ENCODE results near the gene CHRNE.

CHRNE gene

GRCh38 chr17:4901648-4902344, 1.1 kb downstream of the CHRNE start:
- peak; percentile 16 for DNase-seq

DNA sequence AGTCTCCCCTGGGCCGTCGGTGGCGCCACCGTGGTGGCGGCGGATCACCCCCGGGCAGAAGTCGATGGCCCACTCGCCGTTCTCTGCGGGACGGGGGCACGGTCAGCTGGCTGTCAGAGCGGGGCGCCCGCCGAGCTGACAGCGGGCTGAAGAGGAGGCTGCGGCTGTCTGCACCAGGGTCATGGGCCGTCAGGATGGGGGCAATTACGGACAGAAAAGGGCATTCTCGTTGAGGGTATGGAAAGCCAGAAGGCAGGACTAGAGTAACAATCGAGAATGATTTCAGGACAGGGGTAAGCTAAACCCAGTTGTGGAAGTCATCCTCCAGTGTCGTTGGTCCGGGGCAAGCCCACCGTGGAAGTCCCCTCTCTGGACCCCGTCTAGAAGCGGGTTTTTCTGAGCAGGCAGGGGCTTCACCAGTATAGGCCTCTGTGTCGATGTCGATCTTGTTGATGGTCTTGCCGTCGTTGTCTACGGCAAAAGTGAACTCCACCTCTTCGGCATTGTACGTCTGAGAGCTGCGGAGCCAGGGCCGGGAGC, 1.7 kb downstream of the CHRNE start:
- no peak for DNase-seq

DNA sequence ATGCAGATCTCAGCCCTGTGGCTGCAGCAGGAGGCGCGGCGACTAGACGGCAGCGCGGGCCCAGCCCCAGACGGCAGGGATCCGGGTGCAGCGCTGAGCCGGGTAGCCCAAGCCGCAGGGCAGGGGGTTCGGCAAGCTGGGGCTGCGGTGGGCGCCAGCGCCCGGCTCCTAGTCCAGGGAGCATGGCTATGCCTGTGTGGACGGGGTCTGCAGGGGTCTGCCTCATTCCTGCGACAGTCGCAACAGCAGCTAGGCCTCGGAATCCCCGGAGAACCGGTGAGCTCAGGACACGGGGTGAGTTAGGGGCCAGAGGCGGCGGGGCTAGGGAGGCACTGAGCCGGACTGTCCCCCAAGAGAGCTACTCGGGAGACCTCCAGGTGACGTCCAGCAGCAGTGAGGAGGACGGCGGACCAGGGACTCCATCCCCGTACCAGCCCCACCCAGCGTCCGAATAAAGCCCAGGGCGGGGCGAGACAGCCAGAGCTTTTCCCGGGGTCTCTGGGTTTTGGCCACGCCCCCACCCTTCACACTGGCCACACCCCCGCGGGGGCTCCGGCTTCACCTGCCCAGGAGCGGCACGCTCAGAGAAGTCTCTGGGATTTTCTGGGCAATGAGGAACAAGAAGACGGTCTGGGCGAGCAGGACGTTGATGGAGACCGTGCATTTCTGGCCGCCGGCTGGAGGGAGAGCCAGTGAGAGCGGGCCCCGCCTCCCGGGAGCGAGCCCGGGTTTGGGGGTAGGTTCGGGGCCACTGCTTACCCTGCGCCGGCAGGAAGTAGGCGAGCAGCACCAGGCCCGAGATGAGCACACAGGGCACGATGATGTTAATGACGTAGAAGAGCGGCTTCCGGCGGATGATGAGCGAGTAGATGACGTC, 2.4 kb downstream of the CHRNE start:
- no peak for DNase-seq

GRCh38 chr17:4899341-4900230, 3.3 kb downstream of the CHRNE start, which contains the start of gene C17orf107:
Gene C17orf107 (plus strand): TSS chr17:4899536. CDS start chr17:4899763, 227 bp downstream.
- no peak for DNase-seq

GRCh38 chr17:4898927-4899326, 4.0 kb downstream of the CHRNE start:
- DNase-seq: no peak

DNA sequence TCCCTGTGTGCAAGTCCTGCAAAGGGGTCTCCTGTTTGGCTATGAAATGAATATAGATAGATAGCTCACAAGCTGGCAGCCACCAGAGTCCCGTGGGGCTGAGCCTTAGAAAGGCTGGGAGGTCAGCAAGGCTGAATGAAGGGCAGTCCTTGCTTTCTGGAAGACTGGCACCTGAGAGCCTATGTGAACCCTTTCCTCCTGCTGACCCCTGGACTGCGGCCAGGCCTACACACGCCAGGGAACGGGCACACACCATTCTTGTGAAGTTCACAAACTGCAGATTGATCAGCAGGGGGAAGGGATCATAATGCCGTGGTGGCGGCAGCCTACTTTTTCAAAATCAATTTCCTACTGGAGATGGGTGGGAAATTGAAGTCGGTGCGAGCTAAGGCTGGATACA, 4.5 kb downstream of the CHRNE start:
- DNase-seq: no peak

DNA sequence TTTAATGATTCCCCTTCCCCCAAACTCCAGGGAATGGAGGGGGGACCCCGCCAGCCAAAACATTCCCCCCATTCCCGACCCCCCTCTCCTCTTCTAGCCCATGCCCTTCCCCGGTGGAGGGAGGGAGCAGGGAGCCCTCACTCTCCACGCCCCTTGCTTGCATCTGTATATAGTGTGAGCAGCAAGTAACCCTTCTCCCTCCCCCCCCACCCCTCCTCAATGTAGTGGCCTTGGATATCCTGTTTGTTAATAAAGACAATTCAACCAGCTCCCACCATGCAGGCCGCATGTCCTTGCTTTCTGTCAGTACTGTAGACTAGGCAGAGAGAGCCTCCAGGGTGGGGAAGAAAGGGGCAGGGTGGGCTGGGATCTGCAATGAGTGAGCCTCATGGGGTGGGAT, 5.1 kb downstream of the CHRNE start:
- DNase-seq: no peak

DNA sequence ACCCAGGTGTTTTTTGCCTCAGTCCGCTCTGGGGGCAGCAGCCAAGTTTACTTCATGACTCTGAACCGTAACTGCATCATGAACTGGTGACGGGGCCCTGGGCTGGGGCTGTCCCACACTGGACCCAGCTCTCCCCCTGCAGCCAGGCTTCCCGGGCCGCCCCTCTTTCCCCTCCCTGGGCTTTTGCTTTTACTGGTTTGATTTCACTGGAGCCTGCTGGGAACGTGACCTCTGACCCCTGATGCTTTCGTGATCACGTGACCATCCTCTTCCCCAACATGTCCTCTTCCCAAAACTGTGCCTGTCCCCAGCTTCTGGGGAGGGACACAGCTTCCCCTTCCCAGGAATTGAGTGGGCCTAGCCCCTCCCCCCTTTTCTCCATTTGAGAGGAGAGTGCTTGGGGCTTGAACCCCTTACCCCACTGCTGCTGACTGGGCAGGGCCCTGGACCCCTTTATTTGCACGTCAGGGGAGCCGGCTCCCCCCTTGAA, 5.7 kb downstream of the CHRNE start:
- no peak for DNase-seq

GRCh38 chr17:4896332-4897197, 6.3 kb downstream of the CHRNE start:
- no peak for DNase-seq

DNA sequence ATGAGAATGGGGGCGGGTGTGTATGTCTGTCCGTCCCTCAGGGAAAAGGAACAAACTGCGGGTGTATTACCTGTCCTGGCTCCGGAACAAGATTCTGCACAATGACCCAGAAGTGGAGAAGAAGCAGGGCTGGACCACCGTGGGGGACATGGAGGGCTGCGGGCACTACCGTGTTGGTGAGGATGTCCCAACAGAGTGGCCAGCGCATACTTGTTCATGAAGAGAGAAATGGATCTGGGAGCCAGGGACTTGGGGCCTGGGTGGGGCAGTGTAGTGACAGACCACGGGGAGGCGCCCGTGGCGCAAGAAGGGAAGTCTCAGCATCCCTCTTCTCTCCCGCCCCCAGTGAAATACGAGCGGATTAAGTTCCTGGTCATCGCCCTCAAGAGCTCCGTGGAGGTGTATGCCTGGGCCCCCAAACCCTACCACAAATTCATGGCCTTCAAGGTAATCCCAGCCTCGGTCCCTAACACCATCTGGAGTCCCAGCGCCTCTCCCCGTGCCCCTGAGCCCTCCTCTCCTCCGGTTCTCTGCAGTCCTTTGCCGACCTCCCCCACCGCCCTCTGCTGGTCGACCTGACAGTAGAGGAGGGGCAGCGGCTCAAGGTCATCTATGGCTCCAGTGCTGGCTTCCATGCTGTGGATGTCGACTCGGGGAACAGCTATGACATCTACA, 7.1 kb downstream of the CHRNE start:
- no peak for DNase-seq

DNA sequence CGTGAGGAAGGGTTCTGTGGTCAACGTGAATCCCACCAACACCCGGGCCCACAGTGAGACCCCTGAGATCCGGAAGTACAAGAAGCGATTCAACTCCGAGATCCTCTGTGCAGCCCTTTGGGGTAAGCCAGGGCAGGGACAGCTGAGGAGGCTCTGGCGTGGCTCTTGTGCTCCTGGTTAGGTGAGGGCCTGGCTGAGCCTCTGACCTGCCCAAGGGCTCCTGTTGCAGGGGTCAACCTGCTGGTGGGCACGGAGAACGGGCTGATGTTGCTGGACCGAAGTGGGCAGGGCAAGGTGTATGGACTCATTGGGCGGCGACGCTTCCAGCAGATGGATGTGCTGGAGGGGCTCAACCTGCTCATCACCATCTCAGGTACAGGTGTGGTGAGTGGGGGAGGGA, 7.8 kb downstream of the CHRNE start:
- no peak for DNase-seq

- no peak for DNase-seq
These were observed 9.0 kb downstream of the CHRNE start for GRCh38 chr17:4893721-4894560.

DNA sequence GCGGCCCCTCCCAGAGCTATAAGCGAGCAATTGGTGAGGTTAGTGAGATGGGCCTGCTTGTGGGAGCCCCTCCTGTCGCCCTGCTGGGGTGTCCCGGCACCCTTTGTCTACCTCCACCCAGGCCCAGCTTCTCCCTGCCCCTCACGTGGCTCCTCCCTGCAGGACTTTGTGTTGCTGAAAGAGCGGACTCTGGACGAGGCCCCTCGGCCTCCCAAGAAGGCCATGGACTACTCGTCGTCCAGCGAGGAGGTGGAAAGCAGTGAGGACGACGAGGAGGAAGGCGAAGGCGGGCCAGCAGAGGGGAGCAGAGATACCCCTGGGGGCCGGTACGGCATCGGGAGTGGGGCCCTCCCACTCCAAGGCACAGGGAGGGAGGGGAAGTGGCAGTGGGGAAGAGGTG, 9.6 kb downstream of the CHRNE start:
- no peak for DNase-seq

DNA sequence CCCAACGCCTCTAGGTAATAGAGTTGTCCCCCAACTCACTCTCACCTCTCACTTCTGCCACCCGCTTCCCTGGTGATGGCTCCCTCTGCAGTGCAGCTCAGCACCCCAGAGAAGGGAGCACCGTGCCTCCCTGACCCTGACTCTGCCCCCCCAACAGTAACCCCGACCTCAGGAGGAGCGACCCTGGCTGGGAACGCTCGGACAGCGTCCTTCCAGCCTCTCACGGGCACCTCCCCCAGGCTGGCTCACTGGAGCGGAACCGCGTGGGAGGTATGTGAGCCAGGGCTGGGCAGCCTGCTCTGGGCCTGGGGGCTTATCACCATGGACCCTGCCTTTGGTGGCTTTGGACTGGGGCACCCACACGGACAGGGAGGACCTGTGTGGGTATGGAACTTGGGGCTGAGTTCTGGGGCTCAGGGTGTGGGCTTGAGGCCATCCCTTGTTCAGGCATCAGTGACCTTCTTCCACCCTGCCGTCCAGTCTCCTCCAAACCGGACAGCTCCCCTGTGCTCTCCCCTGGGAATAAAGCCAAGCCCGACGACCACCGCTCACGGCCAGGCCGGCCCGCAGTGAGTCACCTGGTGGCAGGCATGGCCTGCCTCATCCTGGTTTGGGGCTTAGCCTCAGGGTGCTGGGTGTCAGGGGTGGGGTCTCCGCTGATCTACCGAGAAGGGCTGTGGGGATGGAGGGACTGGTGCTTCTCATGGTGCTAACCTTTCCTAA, 10.2 kb downstream of the CHRNE start:
- DNase-seq: no peak

DNA sequence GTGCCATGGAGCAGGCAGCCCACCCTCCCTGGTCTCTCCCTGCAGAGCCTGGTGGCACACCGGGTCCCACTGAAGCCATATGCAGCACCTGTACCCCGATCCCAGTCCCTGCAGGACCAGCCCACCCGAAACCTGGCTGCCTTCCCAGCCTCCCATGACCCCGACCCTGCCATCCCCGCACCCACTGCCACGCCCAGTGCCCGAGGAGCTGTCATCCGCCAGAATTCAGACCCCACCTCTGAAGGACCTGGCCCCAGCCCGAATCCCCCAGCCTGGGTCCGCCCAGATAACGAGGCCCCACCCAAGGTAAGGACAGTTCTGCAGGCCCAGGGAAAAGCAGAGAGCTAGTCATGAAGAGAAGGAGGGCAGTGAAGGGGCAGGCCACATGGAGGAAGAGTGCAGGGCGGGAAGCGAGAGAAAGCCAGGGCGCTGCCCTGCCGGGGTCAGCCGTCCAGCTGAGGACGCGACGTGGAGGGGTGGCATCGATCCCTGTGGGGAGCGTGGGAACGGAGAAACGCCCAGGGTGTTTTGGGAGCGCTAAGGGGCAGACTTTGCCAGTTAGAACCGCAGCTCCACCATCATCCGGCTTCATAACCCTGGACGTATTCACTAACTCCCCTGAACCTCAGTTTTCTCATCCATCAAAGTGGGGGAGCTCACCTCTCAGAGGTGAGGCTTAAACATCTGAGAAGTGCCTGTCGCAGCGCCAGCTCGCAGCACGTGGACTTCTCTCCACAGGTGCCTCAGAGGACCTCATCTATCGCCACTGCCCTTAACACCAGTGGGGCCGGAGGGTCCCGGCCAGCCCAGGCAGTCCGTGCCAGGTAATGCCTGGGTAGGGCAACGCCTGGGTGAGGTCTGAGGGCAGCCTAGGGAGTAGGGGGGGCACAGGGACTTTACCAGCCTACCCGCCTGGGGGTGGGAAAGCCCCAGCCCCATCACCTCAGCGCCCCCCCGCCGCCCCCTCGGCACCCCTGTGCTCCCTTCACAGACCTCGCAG, 11.2 kb downstream of the CHRNE start:
- DNase-seq: no peak

DNA sequence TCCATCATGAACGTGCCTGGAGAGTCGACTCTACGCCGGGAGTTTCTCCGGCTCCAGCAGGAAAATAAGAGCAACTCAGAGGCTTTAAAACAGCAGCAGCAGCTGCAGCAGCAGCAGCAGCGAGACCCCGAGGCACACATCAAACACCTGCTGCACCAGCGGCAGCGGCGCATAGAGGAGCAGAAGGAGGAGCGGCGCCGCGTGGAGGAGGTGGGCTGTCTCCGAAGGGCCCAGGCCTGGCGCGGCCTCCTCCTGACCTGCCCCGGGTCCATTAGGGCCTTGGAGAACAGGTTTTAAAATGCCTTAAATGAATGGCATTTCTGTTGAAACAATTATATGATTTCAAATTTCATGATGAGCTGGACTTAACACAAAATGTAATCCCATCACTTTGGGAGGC, 15.3 kb downstream of the CHRNE start:
- DNase-seq: no peak

- no peak for DNase-seq
These were observed 16.1 kb downstream of the CHRNE start for GRCh38 chr17:4886830-4887229.

DNA sequence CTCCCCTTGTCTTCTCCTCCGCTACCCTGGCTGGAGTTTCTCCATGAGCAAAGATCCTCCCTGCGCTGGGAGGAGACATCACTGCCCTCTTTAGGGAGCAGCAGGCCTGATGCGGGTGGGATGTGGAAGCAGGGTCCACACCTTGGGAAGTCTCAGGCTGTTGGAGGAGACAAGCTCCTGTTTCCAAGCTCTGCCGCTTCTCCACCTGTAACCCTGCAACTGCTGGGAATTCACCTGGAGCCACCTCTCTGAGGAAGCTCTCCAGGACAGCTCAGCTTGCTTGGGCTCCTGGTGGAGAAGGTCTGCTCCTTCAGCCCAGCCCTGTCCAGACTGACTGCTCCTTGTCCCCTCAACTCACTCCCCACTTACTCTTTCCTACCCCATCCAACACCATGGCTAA, 18.4 kb downstream of the CHRNE start:
- DNase-seq: no peak
